Cerebellar nuclear complex (tissue), 1 donor: ENCODE measurements around the gene RCL1.

Experiments
- DNase-seq, 2 experiments: peaks; one replicate each; lab custom pipeline; 2025; lab: John Stamatoyannopoulos, UW

RCL1 gene

DNA sequence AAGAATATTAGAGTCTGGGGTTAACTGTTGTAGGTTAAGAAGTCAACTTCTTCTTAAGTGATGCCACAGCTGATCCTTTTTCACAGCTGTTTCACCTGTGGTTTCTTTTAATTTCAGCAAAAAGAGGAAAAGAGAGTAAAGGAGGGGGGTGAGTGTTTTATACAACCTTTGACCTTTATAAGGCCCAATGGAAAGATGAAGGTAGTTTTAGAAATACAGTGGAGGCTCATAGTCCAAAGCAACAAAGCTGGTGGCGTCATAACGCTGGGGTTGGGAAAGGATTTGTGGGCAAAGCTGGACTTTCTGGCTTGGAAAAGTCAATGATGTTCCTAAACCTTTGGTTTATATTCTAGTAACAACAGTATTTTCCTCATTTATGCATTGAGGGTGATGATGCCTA lies 49.5 kb downstream of the RCL1 start:
- DNase-seq: no peak

DNA sequence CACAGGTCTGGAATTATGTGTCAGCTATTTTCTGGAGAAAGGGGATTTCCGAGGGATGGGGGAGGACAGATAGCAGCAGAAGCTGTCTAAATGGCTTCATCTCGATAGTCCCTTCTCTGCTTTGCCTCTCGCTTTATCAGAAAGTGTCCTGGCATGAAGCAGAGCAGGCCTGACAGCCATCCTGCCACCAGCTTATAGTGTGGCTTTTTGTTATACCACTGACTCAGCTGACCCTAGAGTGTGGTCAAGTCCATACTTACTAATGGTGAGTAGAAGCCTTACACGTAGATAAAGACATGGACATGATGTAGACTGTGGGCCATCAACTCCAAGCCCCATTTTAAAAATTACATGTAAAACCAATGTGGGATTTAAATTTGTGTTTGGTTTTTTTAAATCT lies 50.0 kb downstream of the RCL1 start:
- DNase-seq: no peak

DNA sequence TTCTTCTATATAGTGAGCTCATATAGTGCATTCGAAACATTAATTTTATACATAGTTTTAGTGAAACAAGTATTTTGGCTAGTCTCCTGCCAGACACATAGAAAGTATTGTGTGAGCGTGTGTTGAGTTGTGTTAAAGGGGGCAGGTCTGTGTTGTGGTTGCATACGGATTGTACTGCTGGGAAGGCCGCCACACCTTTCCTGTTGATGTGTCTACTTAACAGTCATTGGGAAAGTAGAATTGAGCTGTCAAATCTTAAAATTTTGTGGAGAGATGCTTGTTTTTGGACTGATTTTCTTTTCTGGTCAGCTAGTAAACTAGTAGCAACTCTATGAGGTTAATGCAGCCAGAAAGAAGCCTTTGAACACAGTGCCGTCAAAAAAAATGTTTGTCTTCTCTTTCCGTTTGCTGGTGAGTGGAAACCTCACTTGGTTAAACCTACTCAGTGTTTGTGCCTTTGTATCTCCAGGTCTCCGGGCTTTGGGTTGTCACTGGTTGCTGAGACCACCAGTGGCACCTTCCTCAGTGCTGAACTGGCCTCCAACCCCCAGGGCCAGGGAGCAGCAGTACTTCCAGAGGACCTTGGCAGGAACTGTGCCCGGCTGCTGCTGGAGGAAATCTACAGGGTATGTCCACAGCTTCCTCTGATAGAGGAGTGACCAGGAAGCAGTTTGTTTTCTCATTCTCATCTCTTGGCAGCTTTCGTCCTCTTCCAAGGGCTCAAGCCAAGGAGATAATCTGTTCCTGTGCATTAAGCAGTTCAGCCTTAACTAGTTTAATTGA lies 51.5 kb downstream of the RCL1 start:
- no peak for DNase-seq

DNA sequence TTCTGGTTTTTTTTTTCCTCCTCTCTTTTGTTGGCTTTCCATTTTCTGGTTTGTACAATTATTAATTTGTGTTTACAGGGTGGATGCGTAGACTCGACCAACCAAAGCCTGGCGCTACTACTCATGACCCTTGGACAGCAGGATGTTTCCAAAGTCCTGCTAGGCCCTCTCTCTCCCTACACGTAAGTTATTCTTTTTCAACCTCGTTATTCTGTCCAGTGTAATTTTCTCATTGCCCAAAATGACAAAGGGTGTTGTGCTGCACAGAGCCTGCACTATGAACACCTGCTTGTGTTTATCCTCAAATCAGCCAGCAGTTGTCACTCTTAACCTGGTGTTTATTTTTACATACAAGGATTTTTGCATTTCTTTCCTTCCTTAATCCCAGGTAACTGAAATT lies 56.6 kb downstream of the RCL1 start:
- DNase-seq: no peak

DNA sequence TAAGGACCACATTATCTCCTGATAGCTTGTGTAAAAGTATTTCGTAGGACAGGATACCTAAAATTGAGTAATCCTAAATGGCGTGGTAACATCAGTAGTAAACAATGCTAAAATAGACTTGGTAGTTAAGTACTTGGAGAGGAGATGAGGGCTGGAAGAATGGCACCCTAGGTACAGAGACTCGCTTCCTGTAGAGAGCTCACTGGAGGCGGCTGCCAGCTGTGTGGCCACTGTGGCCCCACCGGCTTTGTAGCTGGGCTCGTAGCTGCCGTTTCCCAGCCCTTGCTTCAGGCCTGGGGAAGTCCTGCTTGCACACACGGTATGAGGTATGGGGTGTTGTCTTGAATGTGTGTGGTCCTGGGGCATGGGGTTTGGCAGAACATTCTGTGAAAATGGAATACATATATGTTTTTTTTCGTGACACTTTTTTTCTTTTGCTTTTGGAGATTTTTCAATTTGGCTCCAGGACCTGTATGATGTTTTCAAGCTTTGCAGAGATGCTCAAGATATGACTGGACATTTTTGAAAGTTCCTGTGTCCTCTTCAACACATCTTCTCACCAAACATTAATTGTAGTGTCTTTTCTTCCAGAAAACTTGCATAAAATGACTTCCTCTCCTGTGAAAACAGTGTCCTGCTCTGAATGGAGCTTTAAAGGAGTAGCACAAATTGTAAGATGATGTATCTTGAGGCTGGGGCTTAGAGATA lies 58.0 kb downstream of the RCL1 start:
- no peak for DNase-seq

DNA sequence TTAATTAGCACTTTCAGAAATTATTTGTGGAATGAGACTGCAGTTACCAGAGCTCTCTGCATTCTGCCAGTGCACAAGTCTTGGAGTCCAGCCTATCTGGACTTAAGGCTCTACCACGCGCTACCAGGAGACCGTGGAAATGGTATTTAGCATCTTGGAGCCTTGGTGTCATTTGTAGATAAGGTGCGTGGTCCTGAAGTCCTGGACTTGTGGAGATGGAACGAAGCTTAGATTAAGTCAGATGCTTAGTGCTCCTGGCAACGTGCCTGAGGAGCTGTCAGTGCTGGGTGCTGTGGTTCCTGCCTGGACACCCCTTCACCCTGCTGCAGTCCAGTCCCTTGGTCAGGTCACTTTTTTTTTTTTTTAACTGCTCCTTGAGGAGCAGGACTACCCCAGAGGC lies 59.7 kb downstream of the RCL1 start:
- no peak for DNase-seq

DNA sequence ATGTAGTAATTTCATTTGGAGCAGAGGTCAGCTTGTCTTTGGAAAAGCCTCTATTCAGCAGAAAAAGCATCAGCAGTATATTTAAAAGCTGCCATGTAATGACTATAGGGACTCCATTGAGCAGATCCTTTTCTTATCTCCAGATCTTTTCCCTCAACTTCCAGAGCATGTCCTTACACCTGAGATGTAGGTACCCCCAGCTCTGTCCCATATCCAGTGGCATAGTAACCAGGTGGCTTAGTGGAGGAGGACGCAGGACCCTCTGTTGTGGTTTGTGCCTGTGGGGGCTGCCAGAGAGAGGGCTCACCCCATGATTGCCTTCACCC lies 61.5 kb downstream of the RCL1 start:
- no peak for DNase-seq

DNA sequence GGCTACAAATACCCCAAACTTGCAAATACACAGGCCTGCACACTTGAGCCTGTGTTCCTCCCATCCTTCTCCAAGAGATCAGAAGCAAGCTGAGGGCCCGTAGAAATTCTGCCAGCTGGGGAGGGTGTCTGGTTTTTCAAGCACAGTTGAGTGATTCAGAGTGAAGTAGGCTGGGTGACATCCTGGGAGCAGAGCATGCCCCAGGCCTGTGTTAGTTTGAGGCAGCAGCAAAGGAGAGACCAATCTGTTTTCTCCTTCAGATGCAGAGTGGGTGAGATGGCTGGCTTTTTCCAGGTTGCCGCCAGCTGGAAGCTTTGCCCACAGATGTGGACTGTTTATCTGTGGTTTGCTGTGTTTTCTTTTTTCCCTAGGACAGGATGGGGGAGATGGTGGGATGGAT lies 63.1 kb downstream of the RCL1 start:
- no peak for DNase-seq

DNA sequence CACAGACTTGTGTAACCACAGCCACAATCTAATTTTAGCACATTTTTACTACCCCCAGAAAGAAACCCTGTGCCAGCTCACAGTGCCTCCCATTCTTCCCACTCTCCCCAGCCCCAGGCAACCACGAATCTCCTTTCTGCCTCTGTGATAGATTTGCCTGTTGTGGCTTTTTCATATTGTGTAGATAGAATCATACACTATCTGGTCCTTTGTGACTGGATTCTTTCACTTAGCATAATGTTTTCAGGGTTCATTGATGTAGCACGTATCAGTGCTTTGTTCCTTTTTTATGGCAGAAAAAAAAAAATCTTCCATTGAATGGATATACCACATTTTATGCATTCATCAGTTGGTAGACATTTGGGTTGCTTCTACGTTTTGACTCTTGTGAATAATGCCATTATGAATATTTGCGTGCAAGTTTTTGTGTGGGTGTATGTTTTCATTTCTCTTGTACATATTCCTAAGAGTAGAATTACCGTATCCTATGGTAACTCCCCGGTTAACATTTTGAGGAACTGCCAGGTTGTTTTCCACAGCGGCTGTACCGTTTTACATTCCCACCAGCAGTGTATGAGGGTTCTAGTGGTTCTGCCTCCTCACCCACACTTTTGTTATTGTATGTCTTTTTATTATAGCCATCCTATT lies 64.5 kb downstream of the RCL1 start:
- DNase-seq: no peak

DNA sequence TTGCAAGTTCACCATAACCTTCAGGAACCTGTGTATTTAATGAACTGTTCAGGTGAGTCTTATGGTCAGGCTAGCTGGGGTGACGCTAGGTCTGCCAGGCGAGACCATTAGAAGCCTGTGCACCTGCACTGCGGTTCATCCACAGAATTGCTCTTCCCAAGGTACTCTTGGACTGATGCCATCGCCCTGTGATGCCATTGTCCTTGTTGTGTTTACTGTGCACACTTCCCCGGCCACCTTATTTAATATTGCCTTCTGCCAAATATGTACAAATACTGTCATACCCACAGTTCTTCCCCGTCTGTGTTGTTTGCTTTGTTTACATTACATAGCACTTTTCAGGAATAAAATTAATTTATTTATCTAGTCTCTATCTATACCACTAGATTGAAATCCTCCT lies 66.3 kb downstream of the RCL1 start:
- DNase-seq: no peak

DNA sequence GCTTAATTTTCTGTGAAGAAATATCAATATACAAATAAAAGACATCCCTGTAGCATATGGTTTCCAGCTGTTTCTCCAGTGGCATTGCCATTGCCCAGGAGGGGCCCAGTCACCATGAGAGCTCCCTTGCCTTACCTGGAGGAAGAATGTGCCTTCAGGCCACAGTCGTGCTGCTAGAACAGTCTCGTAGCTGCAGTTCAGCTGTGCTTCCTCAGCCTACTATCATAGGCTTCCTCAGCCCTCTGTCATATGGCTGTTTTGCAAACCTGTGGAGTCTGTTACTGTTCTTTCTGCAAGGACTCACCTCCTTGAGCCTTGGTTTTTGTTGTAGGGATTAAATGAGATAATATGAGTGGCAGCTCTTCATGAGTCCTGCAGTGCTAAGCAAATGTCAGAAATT lies 67.6 kb downstream of the RCL1 start:
- DNase-seq: no peak

DNA sequence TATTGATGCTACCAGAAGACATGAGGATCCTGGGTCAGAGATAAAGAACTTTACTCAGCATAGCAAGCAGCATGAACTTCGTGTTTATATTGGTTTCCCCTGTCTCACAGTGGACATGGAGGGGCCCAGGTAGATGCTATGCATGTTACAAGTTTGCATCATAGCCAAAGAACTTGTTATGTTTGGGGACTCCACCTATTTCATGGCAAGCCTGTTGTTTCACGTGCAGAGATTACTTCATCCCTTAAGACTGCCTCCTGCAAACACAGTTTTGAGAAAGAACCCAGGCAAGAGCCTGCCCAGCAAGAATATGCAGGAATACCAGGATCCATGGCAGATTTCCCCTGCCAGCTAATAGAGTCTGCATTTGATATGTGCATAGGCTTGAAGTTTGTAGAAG lies 68.4 kb downstream of the RCL1 start:
- no peak for DNase-seq

DNA sequence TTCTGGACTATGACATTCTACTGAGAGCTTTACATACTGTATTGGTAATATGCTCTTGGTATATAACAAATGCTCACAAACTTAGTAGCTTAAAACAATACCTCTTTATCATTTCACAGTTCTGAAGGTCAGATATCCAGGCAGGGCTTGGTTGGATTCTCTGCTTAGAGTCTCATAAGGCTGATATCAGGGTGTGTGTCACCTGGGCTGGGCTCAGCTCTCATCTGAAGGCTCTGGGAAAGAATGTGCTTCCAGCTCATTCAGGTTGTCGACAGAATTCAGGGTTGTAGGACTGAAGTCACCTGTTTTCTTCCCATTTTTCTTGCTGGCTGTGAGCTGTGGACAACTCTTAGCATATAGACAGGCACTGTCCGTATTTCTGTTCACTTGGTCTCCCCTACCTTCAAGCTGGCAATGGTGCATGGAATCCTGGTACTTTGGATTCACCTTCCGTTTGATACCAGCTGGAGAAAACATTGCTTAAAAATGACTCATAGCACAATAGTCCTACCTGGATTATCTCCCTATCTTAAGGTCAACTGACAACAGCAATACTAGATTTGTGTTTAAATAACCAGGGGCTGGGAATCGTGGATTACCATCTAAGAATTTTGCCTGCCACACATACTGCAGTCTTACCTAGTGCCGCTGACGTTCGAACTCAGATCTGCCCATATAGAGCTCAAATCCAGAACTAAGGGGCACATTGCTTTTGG lies 69.2 kb downstream of the RCL1 start:
- no peak for DNase-seq

DNA sequence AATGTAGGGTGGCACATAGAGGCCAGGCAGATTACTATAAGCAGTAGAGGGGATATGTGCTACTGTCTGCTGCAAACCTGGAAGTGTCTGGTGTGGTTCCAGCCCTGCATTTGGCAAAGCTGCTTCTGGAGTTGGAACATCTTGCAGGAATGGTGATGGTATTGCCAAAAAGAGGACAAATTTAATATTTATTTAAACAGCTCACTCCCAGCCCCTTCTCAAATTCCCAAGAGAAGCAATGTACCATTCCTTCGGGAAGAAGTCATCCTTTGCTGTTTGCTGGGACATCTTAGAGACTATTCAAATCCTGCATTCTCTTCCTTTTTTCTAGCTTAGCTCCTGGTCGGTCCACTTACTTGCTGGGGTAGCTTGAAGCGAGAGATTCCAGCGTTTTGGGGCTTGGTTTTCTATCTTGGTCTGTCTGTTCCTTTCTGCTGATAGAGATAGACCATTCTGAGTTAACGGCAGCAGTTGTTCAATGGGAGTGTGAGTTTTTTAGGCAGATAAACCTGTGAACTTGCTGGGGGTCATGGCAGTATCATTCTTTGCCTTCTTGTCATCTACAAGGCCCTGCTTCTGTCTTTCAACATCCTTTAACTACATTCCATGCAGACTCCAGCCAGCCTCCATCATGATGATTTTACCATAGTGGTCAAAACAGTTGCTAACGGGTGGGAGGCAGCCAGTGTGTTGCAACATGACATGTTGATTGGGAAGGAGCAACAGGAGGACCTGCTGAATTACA lies 69.9 kb downstream of the RCL1 start:
- no peak for DNase-seq

DNA sequence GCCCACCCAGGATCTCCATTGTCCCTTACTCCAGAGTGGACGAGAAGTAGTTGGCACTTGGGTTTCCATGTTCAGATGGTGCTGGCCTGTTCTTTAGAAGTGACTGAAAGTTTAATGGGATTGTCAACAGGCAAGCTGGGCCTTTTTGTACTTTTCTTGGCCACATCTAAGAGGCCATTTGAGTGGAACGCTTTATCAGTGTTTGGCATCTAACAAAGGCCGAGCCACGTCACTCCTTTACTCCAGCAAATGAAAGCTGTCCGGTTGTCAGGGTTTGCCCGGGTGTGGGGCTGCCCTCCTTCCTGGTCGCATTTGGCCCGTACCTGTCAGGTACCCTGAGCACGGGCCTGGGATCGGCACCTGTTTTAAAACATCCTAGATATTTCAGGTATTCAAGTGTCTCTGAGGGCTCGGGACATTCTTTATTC lies 71.5 kb downstream of the RCL1 start:
- no peak for DNase-seq

DNA sequence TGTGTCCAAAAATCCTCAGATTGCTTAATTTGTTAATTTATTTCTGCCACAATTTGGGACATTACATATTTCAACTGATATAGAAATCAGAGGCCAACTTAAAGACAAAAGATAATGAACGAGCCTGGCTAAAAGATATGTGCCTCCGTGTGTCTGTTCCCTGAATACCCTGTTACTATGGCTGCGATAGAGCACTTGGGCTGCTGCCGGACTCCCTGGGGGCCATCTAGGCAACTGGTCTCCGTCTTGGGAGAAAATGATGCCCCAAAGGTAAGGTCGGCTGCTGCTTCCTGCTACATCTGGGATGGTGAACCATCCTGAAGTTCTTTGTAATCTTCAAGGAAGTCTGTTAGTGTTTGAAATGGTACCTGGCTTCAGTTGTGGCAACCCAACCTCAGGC lies 72.0 kb downstream of the RCL1 start:
- DNase-seq: no peak

DNA sequence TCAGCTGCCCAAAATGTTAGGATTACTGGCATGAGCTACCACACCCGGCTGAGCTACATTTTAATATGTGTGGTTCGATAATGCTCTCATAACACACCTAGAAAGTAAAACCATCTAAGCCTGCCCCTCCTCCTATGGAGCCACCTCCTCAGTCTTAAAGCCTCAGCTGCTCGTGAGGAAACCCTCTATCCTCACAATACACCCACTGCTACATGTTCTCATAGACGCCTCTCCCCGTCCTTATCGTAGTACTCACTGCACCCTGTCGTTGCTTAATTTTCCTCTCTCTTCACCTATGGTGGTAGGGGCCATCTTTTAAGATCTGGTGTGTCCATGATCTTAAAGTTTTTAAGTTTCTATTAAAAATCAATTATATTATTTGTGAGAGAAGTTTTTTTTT lies 72.9 kb downstream of the RCL1 start:
- no peak for DNase-seq

DNA sequence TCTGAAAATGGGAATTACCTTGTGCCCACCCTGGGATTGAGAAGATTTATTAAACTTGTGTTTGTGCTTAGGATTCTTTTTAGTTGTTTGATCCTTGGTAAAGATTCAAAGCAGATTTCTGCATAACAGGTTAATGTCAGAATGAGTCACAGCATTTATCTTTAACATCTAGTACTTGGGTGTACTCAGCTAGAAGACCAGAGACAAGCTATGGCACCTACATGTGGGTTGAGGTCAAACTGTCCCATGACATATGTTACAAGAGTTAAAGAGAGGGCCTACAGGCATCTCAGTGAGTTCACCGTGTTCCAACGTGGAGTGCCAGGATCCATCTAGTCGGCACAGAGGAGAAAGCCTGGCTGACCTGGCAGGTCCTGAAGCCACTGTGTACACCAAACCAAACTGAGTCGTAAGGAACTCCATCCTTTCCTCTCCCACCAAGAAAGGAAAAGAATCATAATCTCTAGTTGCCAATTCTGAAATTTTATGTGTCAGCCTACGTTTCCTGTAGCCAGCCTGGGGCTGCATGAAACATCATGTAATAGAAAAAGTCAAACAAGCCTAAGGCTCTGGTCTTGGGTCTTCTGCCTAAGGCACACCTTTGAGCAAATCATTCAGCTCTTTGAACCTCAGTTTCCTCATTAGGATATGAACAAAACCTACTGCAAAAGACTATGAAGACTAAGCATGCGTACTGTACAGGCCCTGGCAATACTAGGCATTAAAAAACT lies 73.7 kb downstream of the RCL1 start:
- no peak for DNase-seq

DNA sequence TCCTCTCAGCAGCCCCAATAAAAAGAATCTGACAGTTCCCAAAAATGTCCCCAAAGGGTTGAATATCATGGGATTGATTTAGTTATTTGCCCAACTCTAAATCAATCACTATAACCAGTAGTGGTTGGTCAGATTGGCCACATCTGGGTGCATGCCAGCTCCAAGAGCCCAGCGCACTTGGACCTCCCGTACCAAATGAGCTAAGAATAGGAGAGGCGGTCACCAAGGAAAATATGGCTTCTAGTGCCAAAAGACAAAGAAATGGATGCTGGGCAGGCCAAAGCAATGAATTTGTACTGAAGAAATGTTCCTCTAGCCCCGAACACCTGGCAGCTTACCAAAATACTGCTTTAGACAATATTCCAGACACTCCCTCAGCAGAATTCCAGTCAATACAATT lies 80.3 kb downstream of the RCL1 start:
- DNase-seq: no peak

DNA sequence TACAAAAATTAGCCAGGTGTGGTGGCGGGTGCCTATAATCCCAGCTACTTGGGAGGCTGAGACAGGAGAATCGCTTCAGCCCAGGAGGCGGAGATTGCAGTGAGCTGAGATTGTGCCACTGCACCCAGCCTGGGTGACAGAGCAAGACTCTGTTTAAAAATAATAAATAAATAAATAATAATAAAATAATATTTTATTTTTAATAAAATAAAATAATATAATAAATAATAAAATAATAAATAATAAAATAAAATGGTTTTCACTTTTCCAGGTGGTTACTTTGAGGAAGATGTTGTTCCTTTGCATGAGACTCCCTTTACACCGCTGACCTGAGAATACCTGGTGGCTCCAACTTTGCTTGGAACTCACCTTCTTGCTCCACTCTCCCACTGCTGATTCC lies 82.8 kb downstream of the RCL1 start:
- DNase-seq: no peak

DNA sequence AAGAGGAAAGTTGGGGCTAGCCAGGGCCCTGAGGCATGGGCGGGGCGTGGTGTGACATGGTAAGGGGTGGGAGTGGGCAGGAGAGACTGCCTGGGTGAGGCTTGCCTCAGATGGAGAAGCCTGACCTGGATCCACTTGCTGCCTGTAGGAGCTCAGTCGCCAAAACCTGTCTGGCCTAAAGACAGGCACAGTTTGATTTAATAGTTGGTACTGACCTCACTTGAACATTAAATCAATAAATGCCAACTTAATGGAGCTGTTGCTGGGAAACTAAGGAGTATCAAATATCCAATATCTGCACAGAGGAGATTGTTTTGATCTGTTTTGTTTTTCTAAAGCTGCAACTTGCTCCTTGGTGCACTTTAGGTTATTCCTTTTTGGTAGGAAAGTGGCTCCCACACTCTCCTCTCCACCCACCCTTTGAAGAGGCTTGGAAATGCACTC lies 86.4 kb downstream of the RCL1 start:
- no peak for DNase-seq
